GM12878 (cell line): ENCODE measurements around the gene IPCEF1. TPM values are rescaled to one million over a fixed set of nuclear protein-coding genes. Genes with fewer than 3 reads are reported as not detected.
A peak's percentile ranks its signal among the peaks of the same experiment; 100 is the strongest.

ENCODE experiments used
- ATAC-seq: fragments of 200-7000 bp; cut with Tn5 transposase; 3 replicates; pipeline ENCODE4 v1.9.1; 2020; ENCODE audit warnings: mild to moderate bottlenecking, moderate library complexity
- BruUV-seq: library from RNA; stranded (reverse); fragments of 400-500 nt; replicated peaks from 2 replicates; lab custom pipeline; 2021; lab: Mats Ljungman, UMichigan
- CTCF ChIA-PET: fragments of 300-600 bp; sonication (Branson Sonifier 250); formaldehyde crosslinking; extraction: SDS; loops from one replicate; lab custom pipeline; 2021; ENCODE audit warnings: inconsistent platforms; lab: Yijun Ruan, JAX
- POLR2A ChIA-PET: fragments of 350-600 bp; formaldehyde crosslinking; extraction: SDS; loops from one replicate; lab custom pipeline; 2021; ENCODE audit warnings: inconsistent platforms; lab: Charles Lee
- RAD21 ChIA-PET: fragments of 300-600 bp; sonication (Branson Sonifier 250); formaldehyde crosslinking; loops from one replicate; lab custom pipeline; 2023; ENCODE audit warnings: antibody characterized with exemption; ENCODE audit not compliant: unreplicated experiment; lab: Charles Lee
- SMC1A ChIA-PET: fragments of 300-600 bp; sonication (Branson Sonifier 250); formaldehyde crosslinking; loops from one replicate; lab custom pipeline; 2023; ENCODE audit not compliant: unreplicated experiment, uncharacterized antibody; lab: Charles Lee
- DNase-seq: peaks from one replicate; pipeline ENCODE4 v3.0.0-alpha.2; 2011; ENCODE audit warnings: low read depth, low spot score
- FAIRE-seq: peaks from 3 replicates; lab custom pipeline; 2011; peaks lifted over from hg19 to GRCh38; lab: Jason Lieb, UNC
- H2AFZ ChIP-seq: 2 replicates; pipeline ENCODE4 v1.6.0; 2011; ENCODE audit warnings: low read depth, low read length, control low read depth; ENCODE audit not compliant: control insufficient read depth
- H3K27ac ChIP-seq: 2 replicates; pipeline ENCODE4 v1.5.1; 2011; ENCODE audit warnings: control low read depth; ENCODE audit not compliant: control insufficient read depth, insufficient read depth
- H3K27me3 ChIP-seq, 2 experiments: replicated peaks in 1 of 2; 2 replicates each; pipeline versions ENCODE4 v1.6.0 to v1.6.1; 2011; ENCODE audit warnings: low read length in 1 of 2; ENCODE audit not compliant: control insufficient read depth in 2 of 2, insufficient read depth in 2 of 2
- H3K36me3 ChIP-seq, 2 experiments: 2 replicates each; pipeline ENCODE4 v1.5.1; 2011; ENCODE audit warnings: low read length in 1 of 2; ENCODE audit not compliant: control insufficient read depth in 2 of 2, insufficient read depth in 2 of 2
- H3K4me1 ChIP-seq: 2 replicates; pipeline ENCODE4 v1.6.1; 2011; ENCODE audit warnings: mild to moderate bottlenecking, low read length, moderate library complexity, mixed read lengths; ENCODE audit not compliant: control insufficient read depth, insufficient read depth
- H3K4me2 ChIP-seq: 2 replicates; pipeline ENCODE4 v1.6.0; 2011; ENCODE audit warnings: control low read depth; ENCODE audit not compliant: control insufficient read depth, insufficient read depth
- H3K4me3 ChIP-seq: fragments of 200-600 bp; sonication (generic); 2 replicates; pipeline ENCODE4 v1.5.1; 2016
- H3K79me2 ChIP-seq: 2 replicates; pipeline ENCODE4 v1.6.0; 2011; ENCODE audit warnings: low read length; ENCODE audit not compliant: control insufficient read depth, insufficient read depth
- H3K9ac ChIP-seq: 2 replicates; pipeline ENCODE4 v1.8.0; 2011; ENCODE audit warnings: low read length, control low read depth, mixed read lengths; ENCODE audit not compliant: control insufficient read depth, insufficient read depth
- H3K9me3 ChIP-seq: replicated peaks from 3 replicates; pipeline ENCODE4 v1.5.1; 2011; ENCODE audit warnings: mild to moderate bottlenecking, low read length; ENCODE audit not compliant: control insufficient read depth, insufficient read depth
- H4K20me1 ChIP-seq: 2 replicates; pipeline ENCODE4 v1.6.0; 2011; ENCODE audit not compliant: control insufficient read depth, insufficient read depth
- EGR1 ChIP-seq, 2 experiments: IDR thresholded peaks; 1 replicate in 1 of 2; 2 replicates in 1 of 2; pipeline ENCODE4 v1.6.1; 2011 to 2012; ENCODE audit warnings: low read depth in 2 of 2, low read length in 2 of 2, borderline replicate concordance in 1 of 2, mild to moderate bottlenecking in 1 of 2, moderate library complexity in 1 of 2
- MXI1 ChIP-seq: fragments of 150-350 bp; IDR thresholded peaks from 2 replicates; pipeline ENCODE4 v1.6.1; 2011; ENCODE audit warnings: low read depth, mild to moderate bottlenecking, inconsistent platforms, low read length, improper control_type of control experiment
- NR2C1 ChIP-seq: fragments of 450-650 bp; IDR thresholded peaks from 2 replicates; pipeline ENCODE4 v1.6.1; 2017; ENCODE audit warnings: antibody characterized with exemption, mild to moderate bottlenecking, moderate library complexity
- NR2C2 ChIP-seq: IDR thresholded peaks from 2 replicates; pipeline ENCODE4 v1.6.1; 2011; ENCODE audit warnings: borderline replicate concordance, low read depth; ENCODE audit not compliant: control insufficient read depth, insufficient read length
- PAX8 ChIP-seq: fragments of 450-650 bp; IDR thresholded peaks from 2 replicates; pipeline ENCODE4 v1.6.1; 2017; ENCODE audit warnings: mild to moderate bottlenecking, moderate library complexity
- RB1 ChIP-seq: fragments of 450-650 bp; formaldehyde crosslinking; IDR thresholded peaks from 2 replicates; pipeline ENCODE4 v1.6.1; 2017; ENCODE audit warnings: mild to moderate bottlenecking, borderline replicate concordance
- RBBP5 ChIP-seq: fragments of 200-600 bp; sonication (generic); conservative IDR thresholded peaks from 2 replicates; pipeline ENCODE4 v1.6.1; 2016
- RUNX3 ChIP-seq: IDR thresholded peaks from 2 replicates; pipeline ENCODE4 v1.6.1; 2012; ENCODE audit warnings: low read length, inconsistent platforms
- USF1 ChIP-seq: IDR thresholded peaks from 2 replicates; pipeline ENCODE4 v1.6.1; 2011; ENCODE audit warnings: borderline replicate concordance, low read depth, mild to moderate bottlenecking, moderate library complexity, mixed read lengths, low read length; ENCODE audit not compliant: insufficient read depth; ENCODE audit errors: extremely low read length
- WGBS: methylation state at CpG from one replicate; pipeline ENCODE4 v1.1.6; 2016; ENCODE audit warnings: low lambda C conversion rate; ENCODE audit not compliant: insufficient replicate concordance, insufficient coverage; ENCODE audit errors: missing lambda C conversion rate; 5-methylcytosine and 5-hydroxymethylcytosine counted together
- in situ Hi-C: fragments of 300-500 bp; cut with MboI; formaldehyde crosslinking; loops from 9 replicates; pipeline ENCODE4 v1.14.3; 2018; ENCODE audit warnings: mixed read lengths
- intact Hi-C: fragments of 100-400 bp; cut with micrococcal nuclease; formaldehyde crosslinking; loops from one replicate; pipeline ENCODE4 v1.14.2; 2022; ENCODE audit not compliant: unreplicated experiment
- polyA plus RNA-seq, 11 experiments: library from polyadenylated mRNA; depleted of rRNA in 4 of 11; unstranded in 6 of 11; stranded (reverse) in 5 of 11; fragments of >200 nt; fragmentation: Nextera tagmentation in 4 of 11; fragmentation: Illumina TruSeq in 1 of 11; extraction: Ambion mirVana in 4 of 11; extraction: Trizol in 1 of 11; gene quantifications; 1 replicate in 1 of 11; 2 replicates in 10 of 11; pipeline versions ENCODE4 v1.2.1 to v1.2.3, GENCODE V29; 2011 to 2016; ENCODE audit warnings: inconsistent platforms in 2 of 11, missing spikeins in 2 of 11, low read depth in 1 of 11
- total RNA-seq, 4 experiments: library from RNA; depleted of rRNA in 3 of 4; stranded (reverse); fragments of >200 nt in 3 of 4; fragmentation: Illumina TruSeq in 1 of 4; extraction: Trizol in 1 of 4; gene quantifications; 2 replicates each; pipeline versions ENCODE4 v1.2.1 to v1.2.3, GENCODE V29; 2013 to 2021

The IPCEF1 gene
- total and polyA plus RNA-seq, 10 of the 15 experiments (the other 5 are each of a cell fraction or from before 2014, with no cell fraction given) = 1.3 to 137 (median 4.2) TPM

DNA sequence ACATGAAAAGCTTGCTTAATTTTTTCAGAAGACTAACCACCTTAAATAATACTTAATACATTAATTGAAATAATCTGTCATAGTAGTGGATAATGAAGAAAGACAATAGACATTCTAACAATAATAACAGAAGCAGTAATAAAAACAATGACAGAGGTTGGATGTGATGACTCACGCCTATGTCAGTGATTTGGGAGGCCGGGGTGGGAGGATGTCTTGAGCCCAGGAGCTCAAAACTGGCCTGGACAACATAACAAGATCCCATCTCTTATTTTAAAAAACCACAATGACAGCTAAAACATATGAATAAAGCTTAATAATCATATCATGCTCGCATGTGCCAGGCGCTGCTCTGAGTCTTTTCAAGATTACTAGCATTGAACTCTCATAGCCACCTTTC, 105.5 kb downstream of the IPCEF1 start:
- ChIA-PET SMC1A (interaction anchor here (0.7 to 2.2 kb wide), 14 partner anchors 9 to 93 kb away, joined by 3 to 14 read pairs (median 5); no protein-coding TSS in a partner anchor), POLR2A (interaction anchor here (0.8 to 1.7 kb wide), 3 partner anchors 10 to 26 kb away, joined by 4 to 9 read pairs (median 4); no protein-coding TSS in a partner anchor), RAD21 (interaction anchor here (1.1 to 1.8 kb wide), 5 partner anchors 10 to 93 kb away, joined by 3 to 7 read pairs (median 5); no protein-coding TSS in a partner anchor), CTCF (interaction anchor here (0.7 to 2.4 kb wide), 7 partner anchors 10 to 97 kb away, joined by 3 to 10 read pairs (median 3); no protein-coding TSS in a partner anchor)
- Histone ChIP-seq H3K4me1 (peaks cover 22% of the 10 kb centered on the region), H3K79me2 (peaks cover 13% of the 10 kb centered on the region), H3K36me3 (no peaks in the 10 kb centered on the region), H3K4me3 (no peak overlapping the region), H3K4me2 (0 out of 2 replicates have a peak overlapping the region, but pooled peaks have one; percentile 13), H3K27ac (no peak overlapping the region), H2AFZ (no peak overlapping the region), H3K9ac (no peak overlapping the region), H3K27me3 (no peaks in the 10 kb centered on the region), H4K20me1 (no peaks in the 10 kb centered on the region), H3K9me3 (peaks cover 11% of the 10 kb centered on the region)
- DNase-seq = no peak
- in situ Hi-C loops = no loop called here
- intact Hi-C loops = no loop called here
- WGBS = 89% methylated on average over 4 of the region's 4 CpGs
- no TSS peak for BruUV-seq
- no peak for ATAC-seq
- no peak for FAIRE-seq
- no peak for TF ChIP-seq RBBP5
- no peak for TF ChIP-seq MXI1
- no peak for TF ChIP-seq EGR1 (IDR thresholded peaks at IDR 0.05; ENCODE audit: borderline replicate concordance in 1 of 2, low read depth in 2 of 2, low read length in 2 of 2)
- no peak for TF ChIP-seq RUNX3
- no peak for TF ChIP-seq USF1
- no peak for TF ChIP-seq NR2C2
- no peak for TF ChIP-seq NR2C1
- TF ChIP-seq RB1 = no peak
- TF ChIP-seq PAX8 = no peak
